Mesendoderm (in vitro differentiated cells): ENCODE data around the gene SPATS2.

Experiments used
- DNase-seq: peaks from one replicate; pipeline ENCODE4 v3.0.0; 2013
- H2AK5ac ChIP-seq: 2 replicates; pipeline ENCODE4 v1.6.1; 2013; ENCODE audit warnings: low read length, inconsistent platforms
- H2BK120ac ChIP-seq: 2 replicates; pipeline ENCODE4 v1.6.1; 2013; ENCODE audit warnings: low read depth, mild to moderate bottlenecking, low read length, moderate library complexity, mixed read lengths
- H2BK15ac ChIP-seq: replicated peaks from 2 replicates; pipeline ENCODE4 v1.6.1; 2013; ENCODE audit warnings: low read depth, mild to moderate bottlenecking, moderate library complexity
- H2BK5ac ChIP-seq: 2 replicates; pipeline ENCODE4 v1.6.1; 2013; ENCODE audit warnings: low read length, inconsistent platforms
- H3K18ac ChIP-seq: 2 replicates; pipeline ENCODE4 v1.6.1; 2013; ENCODE audit warnings: mild to moderate bottlenecking, low read length, mixed read lengths
- H3K23ac ChIP-seq: one replicate; pipeline ENCODE4 v1.6.1; 2013; ENCODE audit warnings: low read length
- H3K27ac ChIP-seq: 2 replicates; pipeline ENCODE4 v1.5.1; 2013; ENCODE audit warnings: low read depth, mild to moderate bottlenecking, inconsistent platforms, low read length, moderate library complexity
- H3K27me3 ChIP-seq: 2 replicates; pipeline ENCODE4 v1.6.1; 2013; ENCODE audit warnings: low read length, control low read depth, mild to moderate bottlenecking, inconsistent platforms; ENCODE audit not compliant: insufficient read depth, poor library complexity
- H3K36me3 ChIP-seq: 2 replicates; pipeline ENCODE4 v1.6.1; 2013; ENCODE audit warnings: low read length, inconsistent platforms; ENCODE audit not compliant: control insufficient read depth, insufficient read depth
- H3K4ac ChIP-seq: one replicate; pipeline ENCODE4 v1.6.1; 2013; ENCODE audit warnings: low read depth, mild to moderate bottlenecking, low read length, moderate library complexity
- H3K4me1 ChIP-seq: 2 replicates; pipeline ENCODE4 v1.6.1; 2013; ENCODE audit warnings: low read depth, low read length, inconsistent platforms; ENCODE audit not compliant: control insufficient read depth
- H3K4me2 ChIP-seq: 2 replicates; pipeline ENCODE4 v1.6.1; 2013; ENCODE audit warnings: low read length
- H3K4me3 ChIP-seq: 2 replicates; pipeline ENCODE4 v1.5.1; 2013; ENCODE audit warnings: mild to moderate bottlenecking, low read length
- H3K56ac ChIP-seq: one replicate; pipeline ENCODE4 v1.6.1; 2013; ENCODE audit warnings: low read length
- H3K79me1 ChIP-seq: 2 replicates; pipeline ENCODE4 v1.6.1; 2013; ENCODE audit warnings: low read length, inconsistent platforms
- H3K79me2 ChIP-seq: 2 replicates; pipeline ENCODE4 v1.6.1; 2013; ENCODE audit warnings: mild to moderate bottlenecking, low read length; ENCODE audit not compliant: control insufficient read depth, insufficient read depth
- H3K9ac ChIP-seq: 2 replicates; pipeline ENCODE4 v1.6.1; 2013; ENCODE audit warnings: low read length, inconsistent platforms
- H4K5ac ChIP-seq: one replicate; pipeline ENCODE4 v1.6.1; 2013; ENCODE audit warnings: low read length
- H4K8ac ChIP-seq: one replicate; pipeline ENCODE4 v1.6.1; 2013; ENCODE audit warnings: low read depth, mild to moderate bottlenecking, control low read depth, low read length, moderate library complexity
- WGBS: extraction: QIAGEN DNeasy Blood & Tissue Kit; methylation state at CpG from one replicate; pipeline ENCODE4 v1.1.7; 2013; ENCODE audit warnings: low lambda C conversion rate, missing lambda C conversion rate; ENCODE audit not compliant: insufficient coverage; ENCODE audit errors: extremely low coverage; 5-methylcytosine and 5-hydroxymethylcytosine counted together

Gene SPATS2

DNA sequence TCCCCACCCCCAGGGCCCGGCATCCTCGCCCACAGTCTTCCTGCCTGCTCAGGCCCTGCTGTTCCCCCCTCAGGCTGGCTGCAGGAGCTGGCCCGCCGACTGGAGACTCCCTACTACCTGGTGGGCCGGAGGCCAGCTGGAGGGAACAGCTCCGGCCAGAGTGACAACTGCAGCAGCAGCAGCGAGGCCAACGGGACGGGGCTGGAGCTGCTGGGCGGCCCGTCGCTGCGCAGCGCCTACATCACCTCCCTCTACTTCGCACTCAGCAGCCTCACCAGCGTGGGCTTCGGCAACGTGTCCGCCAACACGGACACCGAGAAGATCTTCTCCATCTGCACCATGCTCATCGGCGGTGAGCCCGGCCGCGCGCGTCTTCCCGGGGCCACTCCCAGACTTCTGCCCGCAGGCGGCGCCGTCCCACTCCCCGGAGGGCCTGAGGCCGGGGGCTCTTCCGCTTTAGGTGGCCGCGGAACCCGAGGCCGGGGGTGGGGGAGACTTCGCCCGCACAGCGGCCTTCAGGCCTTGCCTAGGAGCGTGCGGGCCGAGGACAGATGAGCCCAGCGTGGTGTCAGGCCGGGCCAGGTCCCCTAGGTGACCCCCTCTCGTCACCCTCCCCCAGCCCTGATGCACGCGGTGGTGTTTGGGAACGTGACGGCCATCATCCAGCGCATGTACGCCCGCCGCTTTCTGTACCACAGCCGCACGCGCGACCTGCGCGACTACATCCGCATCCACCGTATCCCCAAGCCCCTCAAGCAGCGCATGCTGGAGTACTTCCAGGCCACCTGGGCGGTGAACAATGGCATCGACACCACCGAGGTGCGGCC is 181.8 kb downstream of the SPATS2 start:
- no peaks in the 10 kb centered on the region for H3K36me3 ChIP-seq
- no peak overlapping the region for H3K18ac ChIP-seq
- H3K79me1 ChIP-seq, result no peaks in the 10 kb centered on the region
- no peaks in the 10 kb centered on the region for H3K79me2 ChIP-seq
- no peak overlapping the region for H2BK120ac ChIP-seq
- H2BK15ac ChIP-seq, result no peak overlapping the region
- DNase-seq, result peak; percentile 46
- no CpG with 5 or more reads among the region's 70 CpGs for WGBS
- H3K27ac ChIP-seq, result no peak overlapping the region
- H3K56ac ChIP-seq, result peak overlapping the region; percentile 90
- no peak overlapping the region for H3K23ac ChIP-seq
- no peak overlapping the region for H4K5ac ChIP-seq
- no peak overlapping the region for H4K8ac ChIP-seq
- no peak overlapping the region for H3K4ac ChIP-seq
- no peak overlapping the region for H3K4me3 ChIP-seq
- H2BK5ac ChIP-seq, result no peak overlapping the region
- H3K9ac ChIP-seq, result peak overlapping the region; percentile 50
- peaks cover 3% of the 10 kb centered on the region for H3K27me3 ChIP-seq
- peaks cover 2% of the 10 kb centered on the region for H3K4me1 ChIP-seq
- H3K4me2 ChIP-seq, result peak overlapping the region; percentile 76
- H2AK5ac ChIP-seq, result no peak overlapping the region

DNA sequence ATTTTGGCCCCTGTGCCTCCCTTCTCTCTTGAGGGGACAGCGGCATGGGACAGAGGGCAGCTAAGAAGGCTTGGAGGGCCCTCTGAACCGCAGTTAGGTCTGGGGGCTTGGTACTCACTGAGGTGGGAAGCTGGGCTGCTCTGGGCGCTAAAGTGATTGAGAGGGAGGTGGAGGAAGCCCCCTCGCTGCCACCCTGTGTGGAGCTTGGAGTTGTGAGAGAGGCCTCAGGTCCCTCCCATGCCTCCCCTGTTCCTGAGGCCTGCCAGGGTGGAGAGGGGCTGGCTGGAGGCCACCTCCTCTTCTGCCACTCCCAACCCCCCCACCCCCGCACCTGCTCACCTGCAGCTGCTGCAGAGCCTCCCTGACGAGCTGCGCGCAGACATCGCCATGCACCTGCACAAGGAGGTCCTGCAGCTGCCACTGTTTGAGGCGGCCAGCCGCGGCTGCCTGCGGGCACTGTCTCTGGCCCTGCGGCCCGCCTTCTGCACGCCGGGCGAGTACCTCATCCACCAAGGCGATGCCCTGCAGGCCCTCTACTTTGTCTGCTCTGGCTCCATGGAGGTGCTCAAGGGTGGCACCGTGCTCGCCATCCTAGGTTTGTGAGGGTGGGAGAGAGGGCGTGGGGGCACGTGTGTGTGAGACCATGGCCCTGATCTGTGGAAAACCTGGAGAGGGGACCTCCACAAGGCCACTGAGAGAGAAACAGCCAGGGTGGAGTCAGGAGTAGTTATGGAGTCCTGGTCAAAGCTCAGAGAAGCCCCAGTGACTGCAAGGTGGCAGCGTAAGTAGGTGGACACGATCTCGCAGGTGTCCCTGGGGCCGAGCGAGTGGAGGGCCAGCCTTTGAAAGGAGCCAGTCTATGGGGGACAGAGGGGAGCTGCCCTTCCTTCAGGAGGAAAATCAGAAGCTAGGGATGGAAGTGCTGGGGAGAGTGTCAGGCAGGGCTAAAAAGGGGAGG is 182.8 kb downstream of the SPATS2 start:
- Histone ChIP-seq H3K79me2 (no peaks in the 10 kb centered on the region), H3K4me3 (no peak overlapping the region), H2BK15ac (no peak overlapping the region), H3K27me3 (peaks cover 3% of the 10 kb centered on the region), H4K8ac (no peak overlapping the region), H3K4me2 (peak overlapping the region; percentile 8), H3K4me1 (peaks cover 2% of the 10 kb centered on the region), H2BK5ac (no peak overlapping the region), H3K56ac (peak overlapping the region; percentile 78), H3K4ac (no peak overlapping the region), H2BK120ac (no peak overlapping the region), H3K23ac (no peak overlapping the region), H3K79me1 (no peaks in the 10 kb centered on the region), H3K36me3 (no peaks in the 10 kb centered on the region), H3K18ac (no peak overlapping the region), H2AK5ac (no peak overlapping the region), H4K5ac (no peak overlapping the region), H3K27ac (peak overlapping the region; percentile 21), H3K9ac (peak overlapping the region; percentile 25)
- no CpG with 5 or more reads among the region's 28 CpGs for WGBS
- no peak for DNase-seq

DNA sequence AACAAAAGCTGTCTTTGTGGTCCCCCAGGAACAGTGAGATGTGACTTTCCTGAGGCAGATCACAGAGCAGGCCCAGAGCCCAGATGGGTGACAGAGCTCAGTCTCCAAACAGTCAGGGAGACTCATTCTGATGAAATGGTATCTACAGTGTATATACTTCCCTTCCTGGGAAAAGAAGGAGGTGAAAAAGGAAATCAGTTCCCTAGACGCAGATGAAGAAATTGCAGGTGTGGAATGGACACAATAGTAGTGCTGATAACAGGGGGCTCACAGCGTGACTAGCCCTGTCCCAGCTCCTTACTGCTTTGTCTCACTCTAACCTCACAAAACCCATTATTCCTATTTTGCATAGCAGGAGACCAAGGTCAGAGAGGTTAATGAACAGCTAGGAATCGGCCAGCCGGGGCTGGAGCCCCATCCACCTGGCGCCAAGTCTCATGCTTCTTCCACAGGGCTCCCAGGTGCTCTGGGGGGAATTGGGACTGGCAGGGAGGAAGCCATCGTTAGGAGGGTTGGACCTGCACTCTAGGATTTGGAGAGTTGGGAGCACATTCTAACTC is 183.5 kb downstream of the SPATS2 start:
- Histone ChIP-seq H3K18ac (no peak overlapping the region), H3K4me3 (no peak overlapping the region), H3K79me1 (no peaks in the 10 kb centered on the region), H3K27ac (peak overlapping the region; percentile 21), H3K27me3 (peaks cover 3% of the 10 kb centered on the region), H2BK5ac (no peak overlapping the region), H4K8ac (no peak overlapping the region), H3K36me3 (no peaks in the 10 kb centered on the region), H2AK5ac (no peak overlapping the region), H3K4me1 (peaks cover 2% of the 10 kb centered on the region), H4K5ac (no peak overlapping the region), H3K79me2 (no peaks in the 10 kb centered on the region), H3K4me2 (no peak overlapping the region), H3K4ac (no peak overlapping the region), H2BK120ac (no peak overlapping the region), H2BK15ac (no peak overlapping the region), H3K56ac (peak overlapping the region; percentile 7), H3K23ac (no peak overlapping the region), H3K9ac (no peak overlapping the region)
- WGBS, result no CpG with 5 or more reads among the region's 6 CpGs
- peak; percentile 38 for DNase-seq

DNA sequence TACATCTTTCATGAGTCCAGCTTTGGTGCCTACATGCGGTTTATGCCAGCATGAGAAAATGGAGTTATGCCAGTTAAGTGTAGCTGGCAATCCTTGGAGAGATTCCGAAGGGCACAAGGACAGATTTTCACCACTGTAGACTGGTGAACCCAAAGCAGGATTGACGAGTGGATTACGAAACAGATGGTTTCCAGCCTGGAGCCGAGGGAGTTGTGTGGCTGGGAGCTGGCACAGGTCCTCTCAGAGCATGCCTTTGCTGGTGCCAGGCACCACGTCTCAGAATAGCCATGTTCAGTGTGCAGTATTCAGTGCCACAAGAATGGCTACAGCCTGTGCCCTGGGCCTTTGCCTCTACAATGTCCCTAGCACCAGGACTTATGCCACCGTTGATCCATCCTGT is 184.8 kb downstream of the SPATS2 start:
- Histone ChIP-seq H2BK120ac (no peak overlapping the region), H3K4ac (no peak overlapping the region), H3K79me1 (no peaks in the 10 kb centered on the region), H3K4me2 (no peak overlapping the region), H3K23ac (no peak overlapping the region), H3K27me3 (peaks cover 3% of the 10 kb centered on the region), H4K5ac (no peak overlapping the region), H2BK15ac (no peak overlapping the region), H3K36me3 (no peaks in the 10 kb centered on the region), H3K9ac (no peak overlapping the region), H3K79me2 (no peaks in the 10 kb centered on the region), H3K18ac (no peak overlapping the region), H3K4me3 (no peak overlapping the region), H3K4me1 (peaks cover 2% of the 10 kb centered on the region), H3K56ac (no peak overlapping the region), H3K27ac (no peak overlapping the region), H4K8ac (no peak overlapping the region), H2BK5ac (no peak overlapping the region), H2AK5ac (no peak overlapping the region)
- WGBS, result no CpG with 5 or more reads among the region's 7 CpGs
- DNase-seq, result no peak

DNA sequence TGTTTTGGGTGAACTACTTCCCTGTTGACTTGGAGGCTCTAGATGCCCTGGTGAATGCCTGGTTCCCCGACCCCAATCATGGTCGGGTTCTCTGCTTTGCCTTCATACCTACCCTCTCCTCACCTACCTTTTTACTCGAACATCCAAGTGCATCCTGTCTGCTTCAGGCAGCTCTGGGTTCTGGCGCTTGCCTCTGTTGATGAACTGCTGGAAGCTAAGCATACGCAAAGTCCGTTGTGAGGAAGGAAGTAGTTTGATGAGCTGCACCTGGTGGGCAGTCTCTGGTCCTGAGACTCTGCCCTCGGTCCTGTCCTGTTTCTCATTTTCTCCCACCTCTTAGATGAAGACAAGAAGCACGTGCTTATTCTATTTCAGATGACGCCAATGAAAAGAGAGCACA is 185.2 kb downstream of the SPATS2 start:
- no peak overlapping the region for H3K18ac ChIP-seq
- H4K5ac ChIP-seq, result no peak overlapping the region
- H3K27ac ChIP-seq, result no peak overlapping the region
- no peaks in the 10 kb centered on the region for H3K79me2 ChIP-seq
- no peak overlapping the region for H3K23ac ChIP-seq
- WGBS, result no CpG with 5 or more reads among the region's 9 CpGs
- H3K9ac ChIP-seq, result no peak overlapping the region
- peaks cover 3% of the 10 kb centered on the region for H3K27me3 ChIP-seq
- peaks cover 2% of the 10 kb centered on the region for H3K4me1 ChIP-seq
- H3K56ac ChIP-seq, result no peak overlapping the region
- no peak overlapping the region for H2BK120ac ChIP-seq
- H3K79me1 ChIP-seq, result no peaks in the 10 kb centered on the region
- H3K4me3 ChIP-seq, result no peak overlapping the region
- no peak for DNase-seq
- no peak overlapping the region for H3K4me2 ChIP-seq
- H2AK5ac ChIP-seq, result no peak overlapping the region
- no peaks in the 10 kb centered on the region for H3K36me3 ChIP-seq
- H2BK15ac ChIP-seq, result no peak overlapping the region
- no peak overlapping the region for H4K8ac ChIP-seq
- H2BK5ac ChIP-seq, result no peak overlapping the region
- no peak overlapping the region for H3K4ac ChIP-seq
